ENCODE measurements around the gene NOP53.

The NOP53 gene

GRCh38 chr19:47778049-47778953 is 33.0 kb downstream of the NOP53 start, which contains the start of gene SELENOW (continued):
- peak; percentile 100 for TF ChIP-seq PRDM10 (tag by site-specific recombination; IDR thresholded peaks at IDR 0.05)
- peak; percentile 40; the same call in 1 of the 2 replicates for TF ChIP-seq ZNF580 (tag by site-specific recombination; IDR thresholded peaks at IDR 0.05)
- no peak for TF ChIP-seq ZNF549 (tag by site-specific recombination; IDR thresholded peaks at IDR 0.05)
- no peak for TF ChIP-seq ZNF274 (IDR thresholded peaks at IDR 0.05; ENCODE audit: low read length)
- TF ChIP-seq ZNF274 (tag by site-specific recombination; IDR thresholded peaks at IDR 0.05; ENCODE audit: borderline replicate concordance) = no peak
- TF ChIP-seq ZNF707 (tag by site-specific recombination; IDR thresholded peaks at IDR 0.05) = no peak
- no peak for TF ChIP-seq ZNF362 (tag by site-specific recombination; IDR thresholded peaks at IDR 0.05)
- no peak for TF ChIP-seq ZNF510 (tag by site-specific recombination; IDR thresholded peaks at IDR 0.05; ENCODE audit: insufficient replicate concordance)
- TF ChIP-seq REST (tag by site-specific recombination; IDR thresholded peaks at IDR 0.05) = no peak
- peak; percentile 93 for TF ChIP-seq ZNF610 (tag by site-specific recombination; IDR thresholded peaks at IDR 0.05; ENCODE audit: borderline replicate concordance)
- peak; percentile 69; the same call in 1 of the 2 replicates for TF ChIP-seq ZNF639 (tag by site-specific recombination; IDR thresholded peaks at IDR 0.05)
- no peak for TF ChIP-seq ZNF18 (tag by site-specific recombination; IDR thresholded peaks at IDR 0.05)
- no peak for TF ChIP-seq ZNF704 (tag by site-specific recombination; IDR thresholded peaks at IDR 0.05)
- TF ChIP-seq ZNF416 (tag by site-specific recombination; IDR thresholded peaks at IDR 0.05) = no peak
- TF ChIP-seq ZNF513 (tag by site-specific recombination; IDR thresholded peaks at IDR 0.05) = no peak
- TF ChIP-seq ZFP3 (tag by site-specific recombination; IDR thresholded peaks at IDR 0.05; ENCODE audit: low read depth) = no peak
- TF ChIP-seq ZNF791 (tag by site-specific recombination; IDR thresholded peaks at IDR 0.05) = no peak
- TF ChIP-seq GLI2 (tag by site-specific recombination; IDR thresholded peaks at IDR 0.05; ENCODE audit: borderline replicate concordance, low read depth) = no peak
- peak; percentile 88 for TF ChIP-seq ZNF501 (tag by site-specific recombination; IDR thresholded peaks at IDR 0.05)
- no peak for TF ChIP-seq ZNF132 (tag by site-specific recombination; IDR thresholded peaks at IDR 0.05; ENCODE audit: borderline replicate concordance)
- TF ChIP-seq WT1 (tag by site-specific recombination; IDR thresholded peaks at IDR 0.05) = peak; percentile 95
- peak; percentile 90 for TF ChIP-seq ZBTB7A (tag by site-specific recombination; IDR thresholded peaks at IDR 0.05; ENCODE audit: low read depth)
- TF ChIP-seq ZNF677 (tag by site-specific recombination; IDR thresholded peaks at IDR 0.05) = no peak
- peak; percentile 57 for TF ChIP-seq ZNF785 (tag by site-specific recombination; IDR thresholded peaks at IDR 0.05)
